Sigmoid colon (tissue), 7 donors: ENCODE measurements around the gene ABHD15. TPM values are rescaled to one million over a fixed set of nuclear protein-coding genes. Genes with fewer than 3 reads are reported as not detected.

Experiments used
- DNase-seq: peaks from one replicate; pipeline ENCODE4 v3.0.0-alpha.2; 2019
- H3K27ac ChIP-seq, 4 donors: fragments of 200-600 bp; sonication (generic); one replicate each; pipeline ENCODE4 v1.5.1; 2016 to 2019; ENCODE audit warnings: mild to moderate bottlenecking in 1 of 4
- H3K27me3 ChIP-seq, 3 donors: fragments of 200-600 bp; sonication (generic); one replicate each; pipeline ENCODE4 v1.5.1; 2019; ENCODE audit warnings: mild to moderate bottlenecking in 1 of 3
- H3K36me3 ChIP-seq, 4 donors: fragments of 200-600 bp; sonication (generic); one replicate each; pipeline ENCODE4 v1.5.1; 2016 to 2019
- H3K4me1 ChIP-seq, 4 donors: fragments of 200-600 bp; sonication (generic); one replicate each; pipeline ENCODE4 v1.5.1; 2017 to 2019
- H3K4me3 ChIP-seq, 4 donors: fragments of 200-600 bp; sonication (generic); one replicate each; pipeline ENCODE4 v1.5.1; 2017 to 2019; ENCODE audit warnings: mild to moderate bottlenecking in 2 of 4, moderate library complexity in 1 of 4
- H3K9me3 ChIP-seq, 4 donors: fragments of 200-600 bp in 3 of 4; sonication (generic) in 3 of 4; one replicate each; pipeline versions ENCODE4 v1.5.1 to v1.6.1; 2013 to 2019
- CTCF ChIP-seq, 4 experiments: fragments of 450-650 bp in 3 of 4; fragments of 200-600 bp in 1 of 4; IDR thresholded peaks; one replicate each; pipeline ENCODE4 v1.5.1; 2016 to 2019; ENCODE audit warnings: antibody characterized with exemption in 4 of 4, mild to moderate bottlenecking in 3 of 4, moderate library complexity in 2 of 4
- EP300 ChIP-seq, 4 donors: sonication (generic); formaldehyde crosslinking; IDR thresholded peaks; one replicate each; pipeline ENCODE4 v1.6.1; 2017; ENCODE audit warnings: antibody characterized with exemption in 4 of 4
- POLR2A ChIP-seq, 2 donors: fragments of 450-650 bp; IDR thresholded peaks; one replicate each; pipeline ENCODE4 v1.6.1; 2016; ENCODE audit warnings: antibody characterized with exemption in 2 of 2, mild to moderate bottlenecking in 2 of 2, moderate library complexity in 2 of 2
- POLR2AphosphoS5 ChIP-seq, 4 donors: sonication (generic); formaldehyde crosslinking; IDR thresholded peaks; one replicate each; pipeline ENCODE4 v1.6.1; 2017; ENCODE audit warnings: antibody characterized with exemption in 4 of 4
- WGBS, 2 donors: extraction: QIAGEN DNeasy Blood & Tissue Kit; methylation state at CpG; one replicate each; pipeline ENCODE4 v1.1.7; 2013; 5-methylcytosine and 5-hydroxymethylcytosine counted together
- intact Hi-C: fragments of 100-400 bp; cut with DNase I; formaldehyde crosslinking; loops from one replicate; pipeline ENCODE4 v1.15.1; 2023
- polyA plus RNA-seq, 3 donors: library from polyadenylated mRNA; stranded (reverse); fragments of 200-250 nt; gene quantifications; one replicate each; pipeline ENCODE4 v1.2.3, GENCODE V29; 2013
- total RNA-seq, 4 donors: library from RNA; depleted of rRNA; stranded (reverse); fragments of >200 nt; gene quantifications; one replicate each; pipeline ENCODE4 v1.1.0, GENCODE V29; 2016
- donor health status: healthy with polysubstance abuse.
- donor health status: Bipolar disorder and iron deficiency.
- donor health status: healthy.

ABHD15 gene
- total and polyA plus RNA-seq, 7 donors = 4.1 to 10.8 (median 5.4) TPM

DNA sequence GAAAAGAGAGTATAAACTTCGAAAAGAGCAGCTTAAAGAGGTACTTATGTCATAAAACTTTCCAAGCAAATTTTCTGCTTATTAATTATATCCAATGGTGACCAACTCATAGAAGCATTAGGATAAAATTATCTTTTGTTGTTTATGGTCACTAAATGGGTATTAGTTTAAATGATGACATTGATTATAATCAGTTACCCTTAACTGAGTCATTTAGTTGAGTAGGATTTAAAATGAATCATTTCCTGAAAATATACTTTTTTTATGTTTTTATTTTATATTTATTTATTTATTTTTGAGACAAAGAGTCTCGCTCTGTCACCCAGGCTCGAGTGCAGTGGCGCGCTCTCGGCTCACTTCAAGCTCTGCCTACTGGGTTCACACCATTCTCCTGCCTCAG lies 55.9 kb downstream of the ABHD15 start:
- WGBS, 2 donors = 94 to 96% methylated on average over 6 of the region's 6 CpGs

More for the DNA sequence above, 55.9 kb downstream of the ABHD15 start:
- Histone ChIP-seq H3K27ac (no peak overlapping the region), H3K9me3 (no peaks in the 10 kb centered on the region), H3K36me3 (peaks cover 0 to 92% (median 18%) of the 10 kb centered on the region in 4 donors), H3K4me3 (no peak overlapping the region), H3K4me1 (no peaks in the 10 kb centered on the region), H3K27me3 (no peaks in the 10 kb centered on the region)
- intact Hi-C loops = no loop called here
- DNase-seq = no peak
- TF ChIP-seq EP300 (IDR thresholded peaks at IDR 0.05) = no peak
- no peak for TF ChIP-seq POLR2A (IDR thresholded peaks at IDR 0.05)
- TF ChIP-seq CTCF (IDR thresholded peaks at IDR 0.05) = no peak
- TF ChIP-seq POLR2AphosphoS5 (IDR thresholded peaks at IDR 0.05) = no peak

Other genes starting within 250 kb of the ABHD15 start
- 10 to 100 TPM; 46.3 to 65.4 (median 54.8) TPM for gene TAOK1, start 176.7 kb downstream of the ABHD15 start, total RNA-seq
- 10 to 100 TPM in 1 of 3 donors, 1 to 10 TPM in 2; 3.6 to 10.8 (median 4.4) TPM for gene TAOK1, start 176.7 kb downstream of the ABHD15 start, polyA plus RNA-seq
- 10 to 100 TPM; 28.8 to 41.8 (median 35.4) TPM for gene TP53I13, start 1.7 kb upstream of the ABHD15 start, total RNA-seq
- 10 to 100 TPM; 14.4 to 79.0 (median 20.3) TPM for gene TP53I13, start 1.7 kb upstream of the ABHD15 start, polyA plus RNA-seq
- 10 to 100 TPM; 13.6 to 31.3 (median 16.8) TPM for gene GIT1, start 22.6 kb upstream of the ABHD15 start, total RNA-seq
- 10 to 100 TPM; 16.9 to 28.5 (median 18.0) TPM for gene GIT1, start 22.6 kb upstream of the ABHD15 start, polyA plus RNA-seq
- 10 to 100 TPM in 1 of 4 donors, 1 to 10 TPM in 3; 5.4 to 17.2 (median 6.2) TPM for gene ANKRD13B, start 26.1 kb upstream of the ABHD15 start, total RNA-seq
- 1 to 10 TPM; 1.6 to 5.2 (median 3.0) TPM for gene ANKRD13B, start 26.1 kb upstream of the ABHD15 start, polyA plus RNA-seq
- gene CORO6, start 55.9 kb upstream of the ABHD15 start, total RNA-seq = 10 to 100 TPM; 23.9 to 94.4 (median 35.1) TPM
- gene CORO6, start 55.9 kb upstream of the ABHD15 start, polyA plus RNA-seq = 1 to 10 TPM in 2 of 3 donors, under 1 TPM in 1; 0.23 to 4.9 (median 3.0) TPM